ENCODE measurements around the gene C20orf144. TPM values are rescaled to one million over a fixed set of nuclear protein-coding genes. Genes with fewer than 3 reads are reported as not detected.
A peak's percentile ranks its signal among the peaks of the same experiment; 100 is the strongest.

The C20orf144 gene
- total RNA-seq, 4 donors from 2014 or later, result not detected

GRCh38 chr20:33667676-33668465 lies 5.7 kb downstream of the C20orf144 start:
- intact Hi-C loops (cut with DNase I), result loop anchor here (5.0 kb wide), 1 partner anchor 211 kb away; no protein-coding TSS in a partner anchor
- Histone ChIP-seq H3K27me3 (no peaks in the 10 kb centered on the region), H3K4me3 (peak overlapping the region; percentile 49 to 72 (median 58)), H3K27ac (peak overlapping the region; percentile 86 to 93 (median 90)), H3K4me1 (peaks cover 31 to 82% (median 43%) of the 10 kb centered on the region in 3 donors), H3K36me3 (peaks cover 0 to 28% (median 0%) of the 10 kb centered on the region in 3 donors), H3K9me3 (no peaks in the 10 kb centered on the region)
- TF ChIP-seq CTCF (IDR thresholded peaks at IDR 0.05) (peak; percentile 91 to 97 (median 93)), POLR2A (IDR thresholded peaks at IDR 0.05) (no peak)
- no peak for DNase-seq
- 18% methylated on average over 4 of the region's 47 CpGs; no CpG with 5 or more reads in 1 of the 2 donors for WGBS, 2 donors

GRCh38 chr20:33668466-33669155 lies 6.5 kb downstream of the C20orf144 start:
- Histone ChIP-seq H3K4me1 (peaks cover 34 to 84% (median 45%) of the 10 kb centered on the region in 3 donors), H3K27me3 (no peaks in the 10 kb centered on the region), H3K27ac (peak overlapping the region in 3 of 4 donors; percentile 88 to 93 (median 92))

GRCh38 chr20:33669224-33669623 lies 7.1 kb downstream of the C20orf144 start:
- Histone ChIP-seq H3K9me3 (no peaks in the 10 kb centered on the region), H3K27ac (peak overlapping the region in 2 of 4 donors; percentile 14 to 36), H3K4me1 (peaks cover 33 to 82% (median 42%) of the 10 kb centered on the region in 3 donors), H3K4me3 (no peak overlapping the region), H3K36me3 (peaks cover 0 to 28% (median 0%) of the 10 kb centered on the region in 3 donors), H3K27me3 (no peaks in the 10 kb centered on the region)
- TF ChIP-seq POLR2A (IDR thresholded peaks at IDR 0.05), result no peak
- no peak for TF ChIP-seq CTCF (IDR thresholded peaks at IDR 0.05)
- intact Hi-C loops (cut with DNase I), result loop anchor here (5.0 kb wide), 1 partner anchor 212 kb away; no protein-coding TSS in a partner anchor
- no peak for DNase-seq
- 60% methylated on average over 1 of the region's 5 CpGs; no CpG with 5 or more reads in 1 of the 2 donors for WGBS, 2 donors

More at GRCh38 chr20:33668466-33669155, 6.5 kb downstream of the C20orf144 start:
- Histone ChIP-seq H3K9me3 (no peaks in the 10 kb centered on the region), H3K36me3 (peaks cover 0 to 28% (median 0%) of the 10 kb centered on the region in 3 donors), H3K4me3 (no peak overlapping the region)
- no peak for DNase-seq
- 34 to 35% methylated on average over 9 to 10 of the region's 13 CpGs for WGBS, 2 donors
- TF ChIP-seq CTCF (IDR thresholded peaks at IDR 0.05), result no peak
- no peak for TF ChIP-seq POLR2A (IDR thresholded peaks at IDR 0.05)
- intact Hi-C loops (cut with DNase I), result loop anchor here (5.0 kb wide), 1 partner anchor 211 kb away; no protein-coding TSS in a partner anchor

GRCh38 chr20:33669873-33670640 lies 7.9 kb downstream of the C20orf144 start:
- WGBS, 2 donors, result 67 to 74% methylated on average over 11 to 13 of the region's 13 CpGs
- peak overlapping the region in 3 of 4 donors; percentile 14 to 49 (median 36) for H3K27ac ChIP-seq
- TF ChIP-seq POLR2A (IDR thresholded peaks at IDR 0.05), result no peak
- no peak for TF ChIP-seq CTCF (IDR thresholded peaks at IDR 0.05)
- H3K4me1 ChIP-seq, result peaks cover 36 to 83% (median 46%) of the 10 kb centered on the region in 3 donors
- H3K36me3 ChIP-seq, result peaks cover 0 to 28% (median 0%) of the 10 kb centered on the region in 3 donors
- intact Hi-C loops (cut with DNase I), result loop anchor here (5.0 kb wide), 1 partner anchor 213 kb away; no protein-coding TSS in a partner anchor
- H3K4me3 ChIP-seq, result no peak overlapping the region
- H3K9me3 ChIP-seq, result no peaks in the 10 kb centered on the region
- DNase-seq, result no peak
- H3K27me3 ChIP-seq, result no peaks in the 10 kb centered on the region

All from esophagus squamous epithelium (tissue), 5 donors.